ENCODE measurements around the gene PER2. TPM values are rescaled to one million over a fixed set of nuclear protein-coding genes. Genes with fewer than 3 reads are reported as not detected.

The PER2 gene
- total and polyA plus RNA-seq, 9 of the 15 experiments (the other 6 are each of a cell fraction or from before 2014, with no cell fraction given) = 1.1 to 10.3 (median 2.9) TPM

DNA sequence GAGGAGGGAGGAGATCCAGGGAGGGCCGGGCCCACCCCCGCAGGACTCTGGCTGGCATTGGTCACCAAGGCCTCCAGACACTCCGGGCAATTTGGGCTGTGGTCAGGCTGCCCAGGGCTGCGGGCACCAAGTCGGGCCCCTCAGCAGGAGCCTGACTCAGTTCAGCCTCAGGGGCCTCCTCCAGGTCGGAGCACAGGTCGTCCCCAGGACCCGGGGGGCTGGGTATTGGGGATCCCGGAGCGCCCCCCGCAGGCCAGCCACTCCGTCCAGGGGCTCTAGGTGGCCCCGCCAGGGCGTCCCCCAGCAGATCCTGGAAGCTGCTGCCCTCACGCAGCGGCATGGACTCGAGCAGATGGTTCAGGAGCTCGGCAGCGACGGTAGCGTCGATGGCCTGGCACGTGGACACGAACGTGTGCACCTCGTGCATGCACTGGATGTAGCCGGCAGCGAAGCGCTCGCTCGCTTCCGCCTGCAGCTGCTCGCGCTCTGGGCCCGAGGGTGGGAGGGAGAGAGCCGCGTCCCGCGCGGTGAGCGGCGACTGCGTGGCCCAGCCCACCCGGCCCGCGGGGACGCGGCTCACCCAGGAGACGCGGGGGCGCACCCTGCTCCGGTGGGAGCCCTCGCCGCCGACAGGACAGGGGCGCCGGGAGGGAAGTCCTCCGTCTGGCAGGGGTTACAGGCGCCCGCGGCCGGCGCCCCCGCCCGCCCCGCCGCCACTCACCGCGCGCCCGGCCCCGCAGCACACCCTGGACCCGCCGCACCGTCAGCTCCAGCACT lies 49.5 kb downstream of the PER2 start (continued):
- TF ChIP-seq NRF1 (conservative IDR thresholded peaks at IDR 0.05 in 1 of 2, IDR thresholded peaks at IDR 0.05 in 1 of 2) (peak; percentile 13 to 28; a peak in 2 of 4 replicates), MED1 (CRISPR knock-in tag; IDR thresholded peaks at IDR 0.05; ENCODE audit: borderline replicate concordance) (no peak), CSDE1 (IDR thresholded peaks at IDR 0.05) (no peak), POLR2H (tag; IDR thresholded peaks at IDR 0.05; ENCODE audit: low read depth) (no peak), SMAD4 (CRISPR knock-in tag; conservative IDR thresholded peaks at IDR 0.05) (peak; percentile 85), POLR2G (IDR thresholded peaks at IDR 0.05; ENCODE audit: low read depth, low read length) (peak; percentile 20), BMI1 (IDR thresholded peaks at IDR 0.05; ENCODE audit: low read length) (no peak), ZBTB7A (IDR thresholded peaks at IDR 0.05; ENCODE audit: borderline replicate concordance, control insufficient read depth, low read depth, low read length) (no peak; the same call in 1 of the 2 replicates), U2AF1 (optimal IDR thresholded peaks at IDR 0.05; ENCODE audit: low read depth, low read length) (no peak), HDAC6 (IDR thresholded peaks at IDR 0.05; ENCODE audit: low read depth, low read length) (no peak), CCAR2 (IDR thresholded peaks at IDR 0.05; ENCODE audit: low read depth, low read length) (no peak), ZNF224 (CRISPR knock-in tag; IDR thresholded peaks at IDR 0.05) (peak; percentile 94), LEF1 (IDR thresholded peaks at IDR 0.05) (no peak), ZNF146 (CRISPR knock-in tag; IDR thresholded peaks at IDR 0.05; ENCODE audit: unreplicated experiment) (peak; percentile 29), ZNF140 (CRISPR knock-in tag; IDR thresholded peaks at IDR 0.05) (no peak), CHD1 (IDR thresholded peaks at IDR 0.05; ENCODE audit: low read length) (no peak), CBX3 (IDR thresholded peaks at IDR 0.05; ENCODE audit: borderline replicate concordance in 1 of 2, low read length in 2 of 2) (peak in 1 of 2 experiments; percentile 96; a peak in 2 of 3 replicates), PTBP1 (IDR thresholded peaks at IDR 0.05; ENCODE audit: low read depth, low read length) (no peak), BDP1 (IDR thresholded peaks at IDR 0.05; ENCODE audit: insufficient read depth, insufficient read length) (no peak)
- TF ChIP-seq, protein P1, sequence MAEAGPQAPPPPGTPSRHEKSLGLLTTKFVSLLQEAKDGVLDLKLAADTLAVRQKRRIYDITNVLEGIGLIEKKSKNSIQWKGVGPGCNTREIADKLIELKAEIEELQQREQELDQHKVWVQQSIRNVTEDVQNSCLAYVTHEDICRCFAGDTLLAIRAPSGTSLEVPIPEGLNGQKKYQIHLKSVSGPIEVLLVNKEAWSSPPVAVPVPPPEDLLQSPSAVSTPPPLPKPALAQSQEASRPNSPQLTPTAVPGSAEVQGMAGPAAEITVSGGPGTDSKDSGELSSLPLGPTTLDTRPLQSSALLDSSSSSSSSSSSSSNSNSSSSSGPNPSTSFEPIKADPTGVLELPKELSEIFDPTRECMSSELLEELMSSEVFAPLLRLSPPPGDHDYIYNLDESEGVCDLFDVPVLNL (CRISPR knock-in tag; IDR thresholded peaks at IDR 0.05; ENCODE audit: low read depth) = peak; percentile 83
- TF ChIP-seq, protein P2, sequence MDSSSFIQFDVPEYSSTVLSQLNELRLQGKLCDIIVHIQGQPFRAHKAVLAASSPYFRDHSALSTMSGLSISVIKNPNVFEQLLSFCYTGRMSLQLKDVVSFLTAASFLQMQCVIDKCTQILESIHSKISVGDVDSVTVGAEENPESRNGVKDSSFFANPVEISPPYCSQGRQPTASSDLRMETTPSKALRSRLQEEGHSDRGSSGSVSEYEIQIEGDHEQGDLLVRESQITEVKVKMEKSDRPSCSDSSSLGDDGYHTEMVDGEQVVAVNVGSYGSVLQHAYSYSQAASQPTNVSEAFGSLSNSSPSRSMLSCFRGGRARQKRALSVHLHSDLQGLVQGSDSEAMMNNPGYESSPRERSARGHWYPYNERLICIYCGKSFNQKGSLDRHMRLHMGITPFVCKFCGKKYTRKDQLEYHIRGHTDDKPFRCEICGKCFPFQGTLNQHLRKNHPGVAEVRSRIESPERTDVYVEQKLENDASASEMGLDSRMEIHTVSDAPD (CRISPR knock-in tag; IDR thresholded peaks at IDR 0.05) = peak; percentile 34; the same call in 1 of the 2 replicates
- TF ChIP-seq, protein P3, sequence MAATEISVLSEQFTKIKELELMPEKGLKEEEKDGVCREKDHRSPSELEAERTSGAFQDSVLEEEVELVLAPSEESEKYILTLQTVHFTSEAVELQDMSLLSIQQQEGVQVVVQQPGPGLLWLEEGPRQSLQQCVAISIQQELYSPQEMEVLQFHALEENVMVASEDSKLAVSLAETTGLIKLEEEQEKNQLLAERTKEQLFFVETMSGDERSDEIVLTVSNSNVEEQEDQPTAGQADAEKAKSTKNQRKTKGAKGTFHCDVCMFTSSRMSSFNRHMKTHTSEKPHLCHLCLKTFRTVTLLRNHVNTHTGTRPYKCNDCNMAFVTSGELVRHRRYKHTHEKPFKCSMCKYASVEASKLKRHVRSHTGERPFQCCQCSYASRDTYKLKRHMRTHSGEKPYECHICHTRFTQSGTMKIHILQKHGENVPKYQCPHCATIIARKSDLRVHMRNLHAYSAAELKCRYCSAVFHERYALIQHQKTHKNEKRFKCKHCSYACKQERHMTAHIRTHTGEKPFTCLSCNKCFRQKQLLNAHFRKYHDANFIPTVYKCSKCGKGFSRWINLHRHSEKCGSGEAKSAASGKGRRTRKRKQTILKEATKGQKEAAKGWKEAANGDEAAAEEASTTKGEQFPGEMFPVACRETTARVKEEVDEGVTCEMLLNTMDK (IDR thresholded peaks at IDR 0.05; ENCODE audit: borderline replicate concordance, insufficient read depth, low read depth, low read length, poor library complexity, severe bottlenecking) = no peak

Measured in K562 (cell line).